ENCODE data around the gene SMOC2. TPM values are rescaled to one million over a fixed set of nuclear protein-coding genes. Genes with fewer than 3 reads are reported as not detected.

Gene SMOC2
- total RNA-seq, 3 donors from 2014 or later (not counting 1 experiment from before 2014, with no cell fraction given) = not detected

DNA sequence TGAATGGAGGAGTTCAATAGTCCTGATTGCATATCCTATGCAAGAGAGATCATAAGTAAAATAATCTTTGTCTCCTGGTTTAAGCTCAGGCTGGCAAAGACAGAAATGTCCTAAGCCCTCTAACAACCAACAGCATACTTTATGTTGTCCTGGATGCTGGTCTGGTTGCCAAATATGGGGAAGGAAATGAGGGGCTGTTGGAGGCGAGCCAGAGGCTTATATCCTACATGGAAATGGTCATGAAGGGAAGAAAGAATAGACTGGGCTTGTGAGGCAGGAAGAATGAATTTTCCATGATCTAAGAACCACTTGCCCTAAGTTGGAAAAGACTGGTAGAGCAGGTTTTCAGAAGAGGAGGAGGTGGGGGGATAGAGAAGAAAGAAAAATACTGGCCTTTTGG is 237.1 kb downstream of the SMOC2 start:
- no peaks in the 10 kb centered on the region for H3K36me3 ChIP-seq (ENCODE audit: control insufficient read depth, insufficient read depth, low read length)
- H3K9me3 Mint-ChIP-seq = no peaks in the 10 kb centered on the region
- intact Hi-C loops (cut with micrococcal nuclease) = no loop called here
- H3K4me1 ChIP-seq (ENCODE audit: control insufficient read depth, insufficient read depth, low read length) = no peaks in the 10 kb centered on the region
- H3K4me3 ChIP-seq (ENCODE audit: low read length) = no peak overlapping the region
- H3K36me3 Mint-ChIP-seq = no peaks in the 10 kb centered on the region
- H3K27ac ChIP-seq (ENCODE audit: low read length) = no peak overlapping the region
- no peaks in the 10 kb centered on the region for H3K9me3 ChIP-seq (ENCODE audit: control insufficient read depth, insufficient read depth, low read length)
- H3K4me3 Mint-ChIP-seq = no peak overlapping the region
- no peaks in the 10 kb centered on the region for H3K27me3 ChIP-seq (ENCODE audit: control insufficient read depth, insufficient read depth, low read length)
- TF ChIP-seq, protein P1, sequence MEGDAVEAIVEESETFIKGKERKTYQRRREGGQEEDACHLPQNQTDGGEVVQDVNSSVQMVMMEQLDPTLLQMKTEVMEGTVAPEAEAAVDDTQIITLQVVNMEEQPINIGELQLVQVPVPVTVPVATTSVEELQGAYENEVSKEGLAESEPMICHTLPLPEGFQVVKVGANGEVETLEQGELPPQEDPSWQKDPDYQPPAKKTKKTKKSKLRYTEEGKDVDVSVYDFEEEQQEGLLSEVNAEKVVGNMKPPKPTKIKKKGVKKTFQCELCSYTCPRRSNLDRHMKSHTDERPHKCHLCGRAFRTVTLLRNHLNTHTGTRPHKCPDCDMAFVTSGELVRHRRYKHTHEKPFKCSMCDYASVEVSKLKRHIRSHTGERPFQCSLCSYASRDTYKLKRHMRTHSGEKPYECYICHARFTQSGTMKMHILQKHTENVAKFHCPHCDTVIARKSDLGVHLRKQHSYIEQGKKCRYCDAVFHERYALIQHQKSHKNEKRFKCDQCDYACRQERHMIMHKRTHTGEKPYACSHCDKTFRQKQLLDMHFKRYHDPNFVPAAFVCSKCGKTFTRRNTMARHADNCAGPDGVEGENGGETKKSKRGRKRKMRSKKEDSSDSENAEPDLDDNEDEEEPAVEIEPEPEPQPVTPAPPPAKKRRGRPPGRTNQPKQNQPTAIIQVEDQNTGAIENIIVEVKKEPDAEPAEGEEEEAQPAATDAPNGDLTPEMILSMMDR (IDR thresholded peaks at IDR 0.05) = no peak
- no peak for ATAC-seq
- H3K27me3 Mint-ChIP-seq (ENCODE audit: low read depth in 2 of 2) = peaks cover 17 to 34% of the 10 kb centered on the region in 2 donors
- H3K27ac Mint-ChIP-seq = no peak overlapping the region
- no peak for DNase-seq
- H3K4me1 Mint-ChIP-seq = no peaks in the 10 kb centered on the region
- WGBS (ENCODE audit: insufficient coverage) = 29% methylated on average over 1 of the region's 1 CpG

DNA sequence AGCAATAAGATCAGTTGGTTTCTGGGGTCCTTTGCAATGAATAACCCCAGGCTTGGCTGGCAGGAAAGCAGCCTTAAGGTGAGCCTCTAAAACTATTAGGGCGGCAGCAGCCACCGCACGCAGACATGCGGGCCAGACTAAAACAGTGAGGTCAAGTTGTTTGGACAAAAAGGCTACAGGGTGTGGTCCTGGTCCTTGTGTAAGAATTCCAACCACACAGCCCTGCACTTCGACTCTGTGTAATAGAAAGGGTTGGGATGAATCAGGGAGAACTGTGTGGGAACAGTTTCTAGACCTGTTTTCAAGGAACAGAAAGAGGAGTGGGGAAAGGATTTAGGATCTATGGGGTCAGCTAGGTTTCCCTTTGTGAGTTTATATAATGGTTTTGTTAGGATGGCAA is 237.6 kb downstream of the SMOC2 start:
- WGBS (ENCODE audit: insufficient coverage) = 74% methylated on average over 5 of the region's 5 CpGs
- Mint-ChIP-seq H3K4me3 (no peak overlapping the region), H3K27me3 (ENCODE audit: low read depth in 2 of 2) (peaks cover 18 to 39% of the 10 kb centered on the region in 2 donors), H3K4me1 (no peaks in the 10 kb centered on the region), H3K9me3 (no peaks in the 10 kb centered on the region), H3K36me3 (no peaks in the 10 kb centered on the region), H3K27ac (no peak overlapping the region)
- no peaks in the 10 kb centered on the region for H3K9me3 ChIP-seq (ENCODE audit: control insufficient read depth, insufficient read depth, low read length)
- H3K4me3 ChIP-seq (ENCODE audit: low read length) = no peak overlapping the region
- no peaks in the 10 kb centered on the region for H3K27me3 ChIP-seq (ENCODE audit: control insufficient read depth, insufficient read depth, low read length)
- DNase-seq (no peak), ATAC-seq (no peak)
- intact Hi-C loops (cut with micrococcal nuclease) = no loop called here
- H3K27ac ChIP-seq (ENCODE audit: low read length) = no peak overlapping the region
- no peaks in the 10 kb centered on the region for H3K4me1 ChIP-seq (ENCODE audit: control insufficient read depth, insufficient read depth, low read length)
- TF ChIP-seq, protein P1 (IDR thresholded peaks at IDR 0.05) = no peak
- H3K36me3 ChIP-seq (ENCODE audit: control insufficient read depth, insufficient read depth, low read length) = no peaks in the 10 kb centered on the region

DNA sequence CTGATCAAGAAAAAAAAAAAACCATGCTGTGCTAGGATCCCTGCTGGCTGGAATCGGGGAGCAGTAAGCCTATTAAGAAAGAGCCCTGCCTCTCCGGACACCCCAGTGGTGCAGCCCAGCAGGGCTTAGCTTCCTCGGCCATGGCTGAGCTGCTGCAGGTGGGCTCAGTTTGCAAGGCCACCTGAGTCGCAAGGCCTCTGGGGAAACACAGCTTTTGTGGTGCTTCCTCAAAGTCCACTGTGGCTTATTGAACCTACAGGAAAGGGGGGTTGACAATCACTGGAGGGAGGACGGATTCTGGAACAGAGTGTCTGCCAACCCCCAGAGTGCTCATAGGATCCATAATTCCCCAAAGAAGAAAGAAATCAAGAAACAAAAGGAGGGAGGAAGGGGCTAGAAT is 240.8 kb downstream of the SMOC2 start:
- Histone ChIP-seq H3K4me1 (ENCODE audit: control insufficient read depth, insufficient read depth, low read length) (no peaks in the 10 kb centered on the region), H3K27ac (ENCODE audit: low read length) (no peak overlapping the region), H3K36me3 (ENCODE audit: control insufficient read depth, insufficient read depth, low read length) (no peaks in the 10 kb centered on the region), H3K27me3 (ENCODE audit: control insufficient read depth, insufficient read depth, low read length) (no peaks in the 10 kb centered on the region), H3K9me3 (ENCODE audit: control insufficient read depth, insufficient read depth, low read length) (no peaks in the 10 kb centered on the region), H3K4me3 (ENCODE audit: low read length) (no peak overlapping the region)
- intact Hi-C loops (cut with micrococcal nuclease) = no loop called here
- Mint-ChIP-seq H3K4me3 (no peak overlapping the region), H3K4me1 (no peaks in the 10 kb centered on the region), H3K27ac (no peak overlapping the region), H3K36me3 (no peaks in the 10 kb centered on the region), H3K9me3 (no peaks in the 10 kb centered on the region), H3K27me3 (ENCODE audit: low read depth in 2 of 2) (peaks cover 12 to 70% of the 10 kb centered on the region in 2 donors)
- 88% methylated on average over 5 of the region's 5 CpGs for WGBS (ENCODE audit: insufficient coverage)
- no peak for ATAC-seq
- TF ChIP-seq, protein P1 (IDR thresholded peaks at IDR 0.05) = no peak
- no peak for DNase-seq

DNA sequence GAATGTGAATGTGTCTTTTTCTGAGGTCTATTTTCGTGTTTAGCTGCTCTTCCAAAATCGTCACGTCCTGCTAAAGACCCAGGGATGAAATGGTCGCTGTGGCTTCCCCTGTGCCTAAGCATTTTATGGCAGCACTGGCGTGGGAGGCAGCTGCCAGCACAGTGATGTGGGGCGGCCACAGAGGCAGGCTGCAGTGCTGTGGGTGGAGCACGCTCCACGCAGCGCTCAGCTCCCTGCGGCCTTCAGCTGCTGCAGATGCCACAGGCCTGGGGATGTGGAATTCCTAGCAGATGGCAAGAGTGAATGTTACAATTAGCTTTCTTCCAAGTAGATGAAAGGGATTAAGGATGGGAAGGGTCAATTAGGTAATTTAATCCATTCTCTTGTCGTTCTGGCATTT is 242.6 kb downstream of the SMOC2 start:
- intact Hi-C loops (cut with micrococcal nuclease) = no loop called here
- Mint-ChIP-seq H3K4me1 (no peaks in the 10 kb centered on the region), H3K27me3 (ENCODE audit: low read depth in 2 of 2) (peaks cover 12 to 70% of the 10 kb centered on the region in 2 donors), H3K27ac (no peak overlapping the region), H3K4me3 (no peak overlapping the region), H3K36me3 (no peaks in the 10 kb centered on the region), H3K9me3 (no peaks in the 10 kb centered on the region)
- no peak for ATAC-seq
- Histone ChIP-seq H3K27me3 (ENCODE audit: control insufficient read depth, insufficient read depth, low read length) (no peaks in the 10 kb centered on the region), H3K4me3 (ENCODE audit: low read length) (no peak overlapping the region), H3K36me3 (ENCODE audit: control insufficient read depth, insufficient read depth, low read length) (no peaks in the 10 kb centered on the region), H3K27ac (ENCODE audit: low read length) (no peak overlapping the region), H3K4me1 (ENCODE audit: control insufficient read depth, insufficient read depth, low read length) (no peaks in the 10 kb centered on the region), H3K9me3 (ENCODE audit: control insufficient read depth, insufficient read depth, low read length) (no peaks in the 10 kb centered on the region)
- WGBS (ENCODE audit: insufficient coverage) = 64% methylated on average over 11 of the region's 11 CpGs
- TF ChIP-seq, protein P1 (IDR thresholded peaks at IDR 0.05) = no peak
- DNase-seq = no peak
